ENCODE results near the gene CACNA1C.
"Not testable (repeated sequence)": the region's sequence is repeated elsewhere in the genome, so short reads cannot be mapped to it uniquely, and the experiment has no call there.

CACNA1C gene

DNA sequence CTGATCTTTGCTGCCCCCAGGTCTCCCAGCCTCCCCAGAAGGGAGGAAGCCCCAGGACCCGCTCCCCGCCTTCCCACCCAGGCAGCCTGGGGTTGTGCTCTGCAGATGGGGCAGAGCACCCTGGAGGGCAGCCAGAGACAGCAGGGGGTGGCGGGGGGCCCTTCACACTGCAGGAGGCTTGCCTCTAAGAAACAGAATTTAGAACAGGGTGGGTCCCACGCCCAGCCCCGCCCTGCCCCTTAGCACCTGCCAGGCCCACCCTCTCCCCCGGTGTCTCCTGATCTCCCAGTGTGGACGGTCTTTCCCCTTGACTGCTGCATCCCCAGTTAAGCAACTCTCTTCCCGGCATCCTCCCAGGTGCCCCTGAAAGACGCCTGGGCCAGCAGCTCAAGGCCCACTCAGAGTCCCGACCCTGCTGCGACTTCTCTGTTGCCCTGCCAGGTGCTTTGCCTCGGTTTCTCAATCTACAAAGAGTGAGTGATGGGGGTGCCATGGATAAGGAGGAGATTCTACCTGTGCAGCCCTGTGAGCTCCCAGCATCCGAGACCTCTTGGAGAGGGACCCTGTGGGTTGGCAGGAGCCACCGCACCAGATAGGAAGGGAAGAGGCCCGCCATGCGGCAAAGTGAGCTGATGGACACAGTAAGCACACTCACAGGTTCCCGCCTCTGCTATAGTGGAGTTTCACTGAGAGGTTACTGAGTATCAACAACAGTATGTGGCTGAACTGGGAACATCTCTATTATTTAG is 414.8 kb downstream of the CACNA1C start:
- DNase-seq = no peak

DNA sequence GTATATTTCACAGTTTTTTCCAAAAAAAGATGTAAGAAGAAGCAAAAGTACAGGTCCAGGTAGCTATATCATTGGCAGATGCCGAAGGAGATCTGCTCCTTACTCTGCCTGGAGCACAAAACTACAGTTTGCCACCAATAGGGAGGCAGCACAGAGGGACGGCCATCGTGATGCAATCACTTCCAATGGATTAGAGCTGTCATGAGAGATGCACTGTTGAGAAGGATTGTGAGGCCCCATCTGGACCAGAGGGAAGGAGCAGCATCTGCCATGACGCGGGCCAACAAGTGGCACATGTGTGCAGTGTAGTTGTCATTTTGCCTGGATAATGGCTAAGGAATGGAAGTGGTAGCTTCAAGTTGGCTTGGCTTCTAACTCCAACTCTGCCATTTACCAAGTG is 423.2 kb downstream of the CACNA1C start:
- DNase-seq = no peak

DNA sequence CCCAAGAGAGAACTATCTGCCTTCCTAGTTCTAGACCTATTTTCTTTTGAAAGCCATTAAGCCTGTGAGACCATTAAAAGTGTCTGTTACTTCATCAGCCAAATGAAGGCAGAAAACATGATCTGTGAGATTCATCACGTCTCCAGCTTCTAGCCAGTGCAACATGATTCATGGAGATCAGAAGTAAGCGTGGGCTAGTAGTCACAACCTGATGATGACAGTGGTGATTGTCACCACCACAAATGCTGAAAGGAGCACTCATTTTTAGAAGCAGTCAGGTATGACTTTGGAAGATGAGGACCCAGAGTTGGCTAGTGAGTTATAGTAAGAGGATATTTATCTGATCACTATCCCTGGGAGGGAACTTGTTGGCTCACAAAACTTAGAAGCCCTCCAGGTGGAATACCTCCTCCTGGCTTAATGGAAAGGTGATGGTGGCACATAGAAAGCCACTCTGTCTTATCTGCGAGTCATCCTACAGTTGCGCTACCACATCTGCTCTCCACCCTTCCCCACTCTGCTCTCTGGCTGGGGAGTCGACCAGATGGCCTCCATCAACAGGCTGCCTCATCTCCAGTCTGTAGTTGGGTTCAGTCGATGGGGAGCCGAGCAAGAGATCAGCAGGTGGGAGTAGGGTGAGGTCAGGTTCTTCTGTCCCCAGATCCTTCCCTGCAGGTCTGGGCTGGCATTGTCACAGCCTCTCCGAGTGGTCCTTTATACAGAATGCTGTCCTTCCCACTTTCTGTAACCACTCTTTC is 424.4 kb downstream of the CACNA1C start:
- DNase-seq = no peak

DNA sequence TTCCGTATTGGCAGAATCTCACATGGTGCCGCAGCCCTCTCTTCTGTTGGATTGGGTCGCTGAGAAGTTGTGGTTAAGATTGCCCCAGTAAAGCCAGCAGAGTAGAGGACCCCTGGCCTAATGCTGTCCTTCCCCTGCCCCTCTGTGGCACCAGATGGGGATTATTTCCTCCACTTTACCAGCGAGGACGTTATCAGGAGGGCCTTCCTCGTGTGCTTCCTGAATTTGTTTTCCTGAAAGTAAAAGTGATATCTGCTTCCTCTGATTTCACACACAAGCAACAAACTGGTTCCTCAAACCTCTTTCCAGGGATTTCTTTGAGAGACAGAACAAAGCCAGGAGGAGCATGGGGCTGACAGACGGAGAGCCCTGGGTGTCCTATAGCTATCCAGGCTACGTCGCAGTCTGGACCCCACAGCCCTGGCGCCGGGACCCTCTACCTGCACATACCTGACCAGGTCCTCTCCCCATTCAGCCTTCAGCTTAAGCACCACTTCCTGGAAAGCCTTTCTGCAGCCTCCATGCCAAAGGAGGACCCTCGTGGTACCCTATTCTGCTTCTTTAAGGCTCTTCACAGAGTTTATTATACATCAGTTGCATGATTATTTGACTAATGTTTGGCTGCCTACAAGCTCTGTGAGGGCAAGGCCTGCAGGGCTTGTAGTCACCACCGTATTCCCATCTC is 427.2 kb downstream of the CACNA1C start:
- no peak for DNase-seq

DNA sequence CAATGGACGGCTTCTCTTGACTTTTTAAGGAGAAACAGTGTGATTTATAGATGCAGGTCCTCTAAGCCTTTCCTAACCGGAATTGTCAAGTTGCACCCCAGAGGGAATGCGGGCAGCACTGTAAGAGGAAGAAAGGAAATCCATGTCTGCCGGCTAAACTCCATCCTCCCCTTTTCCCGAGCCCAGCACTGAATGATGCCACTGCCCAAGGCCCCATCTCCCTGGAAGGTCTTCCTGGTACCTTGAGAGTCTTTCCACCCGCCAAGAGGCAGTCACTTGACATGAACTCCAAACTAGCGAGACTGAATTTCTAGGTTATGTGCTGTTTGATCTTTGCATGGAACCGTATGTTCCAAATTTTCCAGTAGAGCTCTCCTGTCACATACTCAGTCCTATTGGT is 428.6 kb downstream of the CACNA1C start:
- DNase-seq = no peak

DNA sequence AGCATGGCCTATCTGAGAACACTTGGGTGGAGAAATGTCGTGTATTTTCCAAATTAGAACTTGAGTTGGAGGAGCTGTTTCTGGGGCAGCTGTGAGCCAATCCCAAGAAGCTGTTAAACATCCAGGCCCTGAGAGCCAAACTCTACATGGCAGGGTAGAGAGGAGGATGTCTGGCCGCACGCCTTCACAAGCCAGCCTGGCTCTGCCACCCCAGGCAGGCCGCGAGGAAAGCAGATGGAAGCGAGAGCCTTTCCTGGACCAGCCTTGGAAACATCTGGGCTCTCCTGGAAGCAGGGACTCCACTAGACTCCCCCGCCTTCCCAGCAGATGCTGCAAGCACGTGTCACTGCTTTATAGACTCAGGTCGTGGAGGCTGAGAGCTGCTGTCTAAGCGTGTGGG is 429.2 kb downstream of the CACNA1C start:
- no peak for DNase-seq

DNA sequence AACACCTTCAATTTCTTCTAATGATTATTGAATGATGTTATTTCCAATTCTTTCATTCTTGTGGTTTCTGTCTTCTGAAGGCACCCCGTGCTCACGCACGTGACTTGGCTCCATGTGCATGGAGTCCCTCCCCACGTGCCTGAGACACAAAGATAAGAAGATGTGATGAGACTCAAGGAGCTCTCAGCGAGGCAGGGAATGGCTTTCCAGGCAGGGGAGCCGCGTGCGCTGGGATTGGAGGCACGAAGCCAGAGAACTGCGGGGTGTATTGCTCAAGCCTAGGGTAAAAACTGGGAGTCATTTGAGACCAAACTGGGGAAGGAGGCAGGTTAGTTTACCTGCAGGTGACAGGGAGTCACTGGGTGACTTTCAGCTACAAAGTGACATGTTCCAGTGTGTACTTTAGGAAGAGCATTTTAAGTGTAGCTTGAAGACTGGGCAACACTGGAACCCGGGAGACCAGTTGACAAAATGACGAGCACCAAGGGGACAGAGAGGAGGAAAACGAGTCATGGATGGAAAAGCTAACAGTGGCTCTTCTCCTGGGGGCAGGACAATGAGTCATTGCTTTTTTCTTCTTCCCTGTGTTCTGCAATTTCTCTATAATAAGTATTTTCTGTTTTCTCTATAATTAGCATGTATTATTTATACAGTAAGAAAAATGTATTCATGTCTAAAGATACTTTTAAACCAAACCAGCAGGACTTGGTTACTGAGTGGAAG is 430.3 kb downstream of the CACNA1C start:
- DNase-seq = no peak

DNA sequence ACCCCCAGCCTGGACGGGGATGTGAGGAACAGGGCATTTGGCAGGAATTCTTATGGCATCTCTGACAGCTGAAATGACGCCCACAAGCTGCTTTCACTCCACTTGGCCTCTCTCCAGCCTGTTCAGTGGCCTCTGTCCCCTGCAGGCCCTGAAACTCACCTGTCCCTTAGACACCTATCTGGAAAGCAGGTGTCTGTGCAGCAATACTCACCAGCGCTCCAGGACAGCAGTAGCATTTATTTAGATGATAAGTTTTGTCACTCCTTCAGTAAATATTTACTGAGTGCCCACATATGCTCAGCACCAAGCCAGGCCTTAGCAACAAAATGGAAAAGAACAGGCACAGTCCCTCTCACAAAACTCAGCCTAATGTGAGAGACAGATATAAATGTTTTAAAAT is 430.9 kb downstream of the CACNA1C start:
- no peak for DNase-seq

DNA sequence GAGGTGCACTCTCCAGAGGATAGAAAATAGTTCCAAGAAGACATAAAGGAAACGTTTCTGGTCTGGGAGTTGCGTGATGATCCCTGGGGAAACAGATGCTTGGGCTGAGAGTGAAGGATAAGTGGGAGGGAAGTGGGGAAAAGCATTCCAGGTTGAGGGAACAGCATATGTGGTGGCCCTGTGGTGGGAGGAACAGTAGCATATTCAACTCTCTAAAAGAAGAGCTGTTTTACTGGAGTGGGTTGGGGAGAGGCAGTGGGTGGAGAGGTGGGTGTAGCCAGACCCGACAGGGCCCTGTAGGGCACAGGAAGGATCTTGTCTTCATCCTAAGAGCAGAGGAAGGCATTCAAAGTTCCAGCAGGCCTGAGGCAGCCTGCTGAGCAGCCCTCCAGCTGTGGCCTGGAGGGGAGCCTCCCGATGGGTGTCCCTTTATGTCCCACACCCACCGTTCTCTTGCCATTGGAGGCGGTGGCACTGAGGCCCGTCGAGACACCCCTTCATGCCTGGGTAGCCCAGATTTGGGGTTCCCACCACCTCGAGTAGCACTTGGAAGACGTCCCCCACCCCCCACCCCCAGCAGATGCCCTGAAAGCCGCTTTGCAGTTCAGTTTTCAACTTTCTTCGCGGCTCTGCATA is 431.5 kb downstream of the CACNA1C start:
- no peak for DNase-seq

DNA sequence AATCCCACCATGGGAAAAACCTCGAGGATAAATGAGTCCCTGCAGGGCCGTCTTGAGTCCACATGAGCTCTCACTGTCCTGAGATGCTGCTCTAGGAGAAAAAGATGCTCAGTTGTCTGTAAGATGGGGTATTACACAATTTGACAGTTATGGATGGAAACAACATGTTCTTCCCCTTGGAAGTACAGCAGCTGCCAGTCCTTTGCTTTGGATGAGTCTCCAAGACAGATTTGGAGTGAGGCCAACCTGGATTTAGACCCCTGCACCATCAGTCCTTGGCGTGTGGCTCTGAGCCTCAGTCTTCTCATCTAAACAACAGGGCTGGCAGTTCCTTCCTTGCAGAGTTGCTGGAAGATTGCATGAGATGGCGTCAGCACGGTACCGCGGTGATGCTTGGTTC is 432.9 kb downstream of the CACNA1C start:
- DNase-seq = no peak

DNA sequence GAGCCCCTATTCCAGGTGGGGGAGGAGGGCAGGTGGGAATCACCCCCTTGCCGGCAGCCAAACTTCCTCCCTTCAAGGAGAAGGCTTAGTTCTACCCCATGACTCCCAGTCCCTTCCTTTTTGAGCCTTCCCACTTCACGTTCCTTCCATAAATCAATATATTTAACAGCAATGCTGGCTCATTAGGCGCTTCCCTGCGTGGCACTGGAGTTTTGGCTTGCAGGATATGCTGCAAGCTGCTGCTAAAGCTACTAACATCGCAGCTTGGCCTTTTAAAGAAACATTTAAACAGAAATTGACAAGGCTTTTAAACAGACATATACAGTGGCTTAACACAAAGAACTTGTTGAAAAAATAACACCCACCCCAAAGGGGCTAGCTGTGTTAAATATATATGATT is 434.0 kb downstream of the CACNA1C start:
- DNase-seq = no peak

DNA sequence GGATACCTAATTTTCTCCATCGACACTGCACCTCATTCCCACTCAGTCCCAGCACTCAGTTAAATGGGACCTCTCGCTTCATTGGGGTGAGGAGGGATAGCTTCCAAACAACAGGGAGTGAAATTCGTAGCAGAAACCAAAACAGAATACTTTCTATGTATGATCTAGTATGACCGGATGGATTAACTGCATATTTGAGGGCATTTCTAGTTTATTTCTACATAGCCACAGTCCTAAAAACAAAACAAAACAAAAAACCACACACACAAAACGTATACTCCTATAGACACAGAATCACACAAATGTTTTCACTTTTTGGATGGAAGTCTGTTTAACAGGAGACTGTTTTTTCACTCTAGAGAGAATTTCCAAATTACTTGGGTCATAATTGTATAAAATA is 434.5 kb downstream of the CACNA1C start:
- DNase-seq = no peak

DNA sequence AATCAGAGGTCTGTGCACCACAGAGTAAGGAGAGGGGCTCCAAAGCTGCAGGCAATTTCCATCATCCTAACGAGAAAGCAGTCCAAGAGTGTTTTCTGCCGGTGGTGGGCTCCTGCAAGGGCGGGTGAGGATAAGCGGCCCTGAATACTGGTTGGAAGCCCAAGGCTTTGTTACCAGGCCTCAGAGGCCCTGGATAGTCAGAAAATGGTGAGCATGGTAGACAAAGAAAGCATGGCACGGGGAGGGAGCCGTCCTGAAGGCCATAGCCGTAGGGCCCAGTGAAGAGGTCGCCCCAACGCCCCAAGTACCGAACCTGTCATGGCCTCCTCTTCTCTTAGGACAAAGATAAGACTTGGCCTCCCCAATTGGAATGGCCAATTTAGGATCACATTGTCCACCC is 435.3 kb downstream of the CACNA1C start:
- no peak for DNase-seq

DNA sequence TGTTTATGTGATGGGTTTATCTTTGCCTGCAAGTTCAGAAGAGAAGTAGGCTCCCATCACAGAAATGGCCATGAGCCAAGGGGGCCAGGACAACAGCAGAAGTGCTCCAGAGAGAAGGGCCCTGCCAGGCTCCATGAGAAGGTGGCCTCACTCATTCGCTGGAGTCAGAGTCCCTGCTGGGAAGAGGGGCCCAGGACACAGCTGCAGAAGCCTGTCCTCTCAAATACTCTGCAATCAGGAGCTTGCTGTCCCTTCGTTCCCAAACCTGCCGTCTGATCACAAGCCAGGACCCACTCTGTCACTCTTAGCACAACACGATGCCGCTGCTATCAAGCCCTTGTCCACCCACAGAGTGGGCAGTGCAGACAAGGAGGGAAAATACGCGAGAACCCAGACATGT is 435.8 kb downstream of the CACNA1C start:
- DNase-seq = no peak

DNA sequence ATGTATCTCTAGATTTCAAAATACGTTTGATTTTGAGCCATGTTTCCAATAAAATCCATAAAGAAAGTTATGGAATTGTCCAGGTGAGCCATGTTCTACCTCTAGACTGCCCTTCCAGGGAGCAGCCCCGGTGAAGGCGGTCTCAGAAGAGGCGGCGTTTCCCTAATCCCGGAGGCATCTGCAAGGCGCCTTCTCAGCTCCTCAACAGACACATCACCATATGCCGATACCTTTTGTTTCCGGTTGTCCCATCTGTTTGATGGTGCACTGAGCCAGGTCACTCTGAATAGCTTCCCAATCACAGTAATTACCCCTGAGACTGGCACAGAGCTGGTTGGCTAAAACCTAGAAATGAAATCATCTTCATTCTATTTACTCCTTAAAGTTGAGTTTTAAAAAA is 436.5 kb downstream of the CACNA1C start:
- peak in 1 of 2 experiments; percentile 90 for DNase-seq

DNA sequence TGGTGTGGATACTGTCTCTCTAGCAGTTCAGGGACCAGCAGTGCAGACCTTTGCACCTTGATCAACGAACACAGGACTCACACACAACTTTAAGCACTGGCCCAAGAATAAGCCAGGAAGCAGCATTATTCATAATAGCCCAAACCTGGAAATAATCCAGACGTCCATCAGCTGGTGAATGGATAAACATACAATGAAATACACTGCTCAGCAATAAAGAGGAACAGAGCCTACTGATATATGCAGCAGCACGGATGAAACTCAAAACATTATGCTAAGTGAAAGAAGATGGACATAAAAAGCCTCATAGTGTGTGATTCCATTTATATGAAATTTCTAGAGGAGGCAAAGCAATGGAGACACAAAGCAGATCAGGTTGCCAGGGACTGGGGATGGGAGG is 438.0 kb downstream of the CACNA1C start:
- DNase-seq = no peak

DNA sequence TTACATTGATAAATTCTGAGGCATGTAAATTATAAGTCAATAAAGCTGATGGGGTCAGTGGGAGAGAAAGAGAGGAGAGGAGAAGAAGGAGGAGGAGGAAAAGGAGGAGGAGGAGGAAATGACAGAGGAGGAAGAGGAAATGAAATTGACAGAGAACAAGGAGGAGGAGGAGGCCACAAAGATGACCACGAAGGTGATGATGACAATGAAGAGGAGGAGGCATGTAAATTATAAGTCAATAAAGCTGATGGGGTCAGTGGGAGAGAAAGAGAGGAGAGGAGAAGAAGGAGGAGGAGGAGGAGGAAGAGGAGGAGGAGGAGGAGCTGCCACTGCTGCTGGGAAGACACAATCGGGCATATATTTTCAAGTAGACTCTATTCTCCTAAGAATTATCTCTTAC is 438.6 kb downstream of the CACNA1C start:
- DNase-seq = not testable (repeated sequence)

DNA sequence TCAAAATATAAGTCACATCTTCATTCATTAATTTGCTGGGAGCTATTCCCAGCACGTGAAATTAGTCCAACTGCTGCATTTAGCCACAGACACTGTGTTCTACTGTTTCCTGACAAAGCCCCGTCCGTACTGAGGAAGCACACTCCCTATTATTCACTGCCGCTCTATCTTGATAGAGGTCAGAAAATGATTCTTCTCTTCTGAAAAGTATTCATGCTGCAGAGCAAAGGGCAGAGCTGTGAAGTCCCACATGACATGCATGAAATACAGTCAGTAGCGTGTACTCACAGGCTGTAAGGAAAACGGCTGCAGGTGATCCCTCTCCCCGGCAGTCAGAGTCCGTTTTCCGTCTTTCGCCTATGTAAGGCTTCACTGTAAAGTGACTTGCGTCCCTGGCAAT is 439.4 kb downstream of the CACNA1C start:
- no peak for DNase-seq

DNA sequence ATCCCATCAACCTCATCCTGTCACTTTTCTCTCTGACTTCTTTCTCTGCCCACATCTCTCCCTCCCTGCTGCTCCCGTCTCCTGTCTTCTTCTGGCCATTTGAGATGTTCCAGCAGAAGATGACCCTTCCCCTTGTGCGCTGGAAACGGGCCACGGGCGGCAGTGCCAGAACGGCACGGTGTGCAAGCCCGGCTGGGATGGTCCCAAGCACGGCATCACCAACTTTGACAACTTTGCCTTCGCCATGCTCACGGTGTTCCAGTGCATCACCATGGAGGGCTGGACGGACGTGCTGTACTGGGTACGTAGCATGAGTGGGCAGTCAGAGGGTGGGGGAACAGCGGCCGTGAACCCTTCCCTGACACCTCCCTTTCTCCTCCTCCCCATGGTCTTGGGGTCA is 440.3 kb downstream of the CACNA1C start:
- DNase-seq = no peak

DNA sequence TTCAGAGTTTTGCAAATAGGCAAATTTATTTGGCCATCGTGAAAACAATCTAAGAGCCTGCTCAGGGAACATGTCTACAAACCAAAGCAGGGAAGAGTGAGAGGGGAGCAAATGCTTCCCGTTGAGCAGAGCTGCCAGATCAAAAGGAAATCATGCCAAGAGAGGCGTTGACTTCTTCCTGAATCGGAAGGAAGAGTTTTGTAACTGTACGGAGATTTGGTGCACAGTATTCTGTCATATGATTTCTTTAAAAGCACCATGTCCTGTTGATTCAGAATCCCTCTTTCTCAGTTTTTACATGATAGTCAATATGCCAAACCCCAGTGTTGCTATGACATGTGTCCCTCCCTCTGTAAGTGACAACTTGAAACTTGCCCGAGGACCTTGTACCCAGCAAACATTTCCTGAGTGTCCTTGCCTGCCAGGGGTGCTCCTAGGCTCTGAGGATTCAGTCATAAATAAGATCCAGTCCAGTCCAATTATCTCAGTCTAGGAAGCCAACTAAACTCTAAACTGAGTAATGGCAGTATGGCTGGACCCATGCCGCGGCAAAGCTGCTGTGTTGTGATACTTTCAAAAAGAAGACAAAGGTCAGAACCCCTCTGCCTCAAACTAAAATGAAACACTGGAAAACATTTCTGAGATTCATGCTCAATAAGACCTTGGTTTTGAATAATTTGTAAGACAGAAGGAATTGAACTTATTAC is 441.9 kb downstream of the CACNA1C start:
- no peak for DNase-seq

DNA sequence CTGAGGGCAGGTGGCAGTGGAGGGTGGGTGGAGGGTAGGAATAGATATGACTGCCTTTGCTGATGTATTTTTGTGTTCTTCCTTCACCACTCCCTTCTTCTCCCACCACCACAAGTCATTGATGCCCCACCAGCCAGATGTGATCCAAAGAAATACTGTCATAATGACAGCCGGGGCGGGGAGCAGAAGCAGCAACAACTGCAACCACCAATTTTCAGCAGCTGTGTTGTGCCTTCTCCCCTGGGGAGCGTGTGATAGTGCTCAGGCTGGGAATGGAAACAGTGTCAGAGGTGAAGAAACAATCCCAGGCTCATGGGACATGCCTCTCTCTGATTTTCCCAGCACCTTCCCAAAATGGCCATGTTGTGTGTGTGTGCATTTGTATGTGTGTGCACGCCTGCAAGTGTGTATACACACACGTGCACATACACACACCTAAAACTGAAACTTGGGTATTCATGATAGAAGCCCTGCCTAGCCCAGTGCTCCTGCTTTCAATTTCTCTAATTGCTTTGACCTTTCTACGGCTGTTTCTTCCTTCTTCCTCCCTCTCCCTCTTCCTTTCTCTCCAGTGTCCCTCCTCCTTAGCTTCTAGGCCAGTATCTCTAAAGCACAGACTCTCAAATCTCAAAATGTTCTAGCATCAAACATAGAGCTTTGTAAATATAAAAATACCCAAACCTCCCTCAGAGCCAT is 442.8 kb downstream of the CACNA1C start:
- DNase-seq = no peak
